Bronchial epithelial cell (primary cell): Measurements from ENCODE around the gene PPP1R18. TPM values are rescaled to one million over a fixed set of nuclear protein-coding genes. Genes with fewer than 3 reads are reported as not detected.
"Not testable (repeated sequence)": the region's sequence is repeated elsewhere in the genome, so short reads cannot be mapped to it uniquely, and the experiment has no call there.

Experiments used
- DNase-seq: peaks from one replicate; pipeline ENCODE4 v3.0.0-alpha.2; 2010; ENCODE audit warnings: low read depth
- FAIRE-seq: peaks from 2 replicates; lab custom pipeline; 2011; peaks lifted over from hg19 to GRCh38; lab: Jason Lieb, UNC
- H3K27me3 ChIP-seq: 2 replicates; pipeline ENCODE4 v1.5.1; 2011; ENCODE audit warnings: low read length; ENCODE audit not compliant: control insufficient read depth, insufficient read depth
- H3K36me3 ChIP-seq: 2 replicates; pipeline ENCODE4 v1.5.1; 2011; ENCODE audit warnings: low read length; ENCODE audit not compliant: control insufficient read depth, insufficient read depth
- H3K4me3 ChIP-seq: 2 replicates; pipeline ENCODE4 v1.5.1; 2011; ENCODE audit warnings: mild to moderate bottlenecking, low read depth, low read length, control low read depth
- CTCF ChIP-seq: IDR thresholded peaks from 2 replicates; pipeline ENCODE4 v1.5.1; 2011; ENCODE audit warnings: mild to moderate bottlenecking, moderate library complexity, low read length, control low read depth, inconsistent platforms; ENCODE audit not compliant: insufficient read depth, severe bottlenecking
- total RNA-seq: library from RNA; depleted of rRNA; stranded (reverse); fragments of >200 nt; gene quantifications from 2 replicates; pipeline ENCODE4 v1.2.1, GENCODE V29; 2014

PPP1R18 gene
- total RNA-seq, 1 donor from 2014 or later = 32.6 TPM

- Histone ChIP-seq H3K36me3 (peaks cover 11% of the 10 kb centered on the region), H3K4me3 (no peak overlapping the region), H3K27me3 (no peaks in the 10 kb centered on the region)
- DNase-seq (no peak), FAIRE-seq (no peak)
- no peak for TF ChIP-seq CTCF
These were observed 41.6 kb upstream of the PPP1R18 start for GRCh38 chr6:30727920-30728553.

GRCh38 chr6:30726506-30727413, 40.3 kb upstream of the PPP1R18 start:
- Histone ChIP-seq H3K4me3 (no peak overlapping the region), H3K36me3 (peaks cover 16% of the 10 kb centered on the region), H3K27me3 (no peaks in the 10 kb centered on the region)
- DNase-seq = no peak
- no peak for TF ChIP-seq CTCF
- no peak for FAIRE-seq

GRCh38 chr6:30725713-30726505, 39.5 kb upstream of the PPP1R18 start:
- no peak for FAIRE-seq
- TF ChIP-seq CTCF = no peak
- DNase-seq = peak; percentile 28
- no peak overlapping the region for H3K4me3 ChIP-seq
- peaks cover 18% of the 10 kb centered on the region for H3K36me3 ChIP-seq
- no peaks in the 10 kb centered on the region for H3K27me3 ChIP-seq

GRCh38 chr6:30724906-30725667, 38.6 kb upstream of the PPP1R18 start:
- DNase-seq (no peak), FAIRE-seq (no peak)
- H3K4me3 ChIP-seq = no peak overlapping the region
- H3K27me3 ChIP-seq = no peaks in the 10 kb centered on the region
- no peak for TF ChIP-seq CTCF
- peaks cover 18% of the 10 kb centered on the region for H3K36me3 ChIP-seq

GRCh38 chr6:30723843-30724741, 37.6 kb upstream of the PPP1R18 start:
- FAIRE-seq, H3K27me3 ChIP-seq, DNase-seq, H3K4me3 ChIP-seq: not testable (repeated sequence)
- peaks cover 17% of the 10 kb centered on the region for H3K36me3 ChIP-seq

GRCh38 chr6:30723159-30723842, 36.9 kb upstream of the PPP1R18 start:
- H3K36me3 ChIP-seq = peaks cover 17% of the 10 kb centered on the region
- H3K4me3 ChIP-seq, H3K27me3 ChIP-seq, FAIRE-seq, DNase-seq: not testable (repeated sequence)
